H1 (cell line): Measurements from ENCODE around the gene FAM53B. TPM values are rescaled to one million over a fixed set of nuclear protein-coding genes. Genes with fewer than 3 reads are reported as not detected.

Experiments used
- CTCF ChIA-PET: fragments of 300-600 bp; sonication (Branson Sonifier 250); formaldehyde crosslinking; loops from one replicate; lab custom pipeline; 2021; ENCODE audit not compliant: partially characterized antibody; lab: Charles Lee
- POLR2A ChIA-PET: fragments of 300-600 bp; sonication (Branson Sonifier 250); formaldehyde crosslinking; loops from one replicate; lab custom pipeline; 2021; ENCODE audit warnings: inconsistent platforms; ENCODE audit not compliant: partially characterized antibody; lab: Charles Lee
- DNase-seq, 2 experiments: peaks; one replicate each; pipeline versions ENCODE4 v3.0.0 to v3.0.0-alpha.2; 2010 to 2022; ENCODE audit warnings: low spot score in 2 of 2, low read depth in 1 of 2, mixed read lengths in 1 of 2
- FAIRE-seq: peaks from 2 replicates; lab custom pipeline; 2011; peaks lifted over from hg19 to GRCh38; lab: Jason Lieb, UNC
- H2AFZ ChIP-seq: 2 replicates; pipeline ENCODE4 v1.8.1; 2012; ENCODE audit warnings: low read length, inconsistent platforms
- H2AK5ac ChIP-seq: 2 replicates; pipeline ENCODE4 v1.6.1; 2013; ENCODE audit warnings: low read depth, low read length
- H2BK120ac ChIP-seq: replicated peaks from 2 replicates; pipeline ENCODE3; 2013; ENCODE audit warnings: low read depth, low read length, inconsistent platforms
- H2BK12ac ChIP-seq: 2 replicates; pipeline ENCODE4 v1.6.1; 2013; ENCODE audit warnings: low read depth, low read length
- H2BK15ac ChIP-seq: 2 replicates; pipeline ENCODE4 v1.6.1; 2013; ENCODE audit warnings: low read length
- H2BK20ac ChIP-seq: 2 replicates; pipeline ENCODE4 v1.6.1; 2013; ENCODE audit warnings: low read length
- H2BK5ac ChIP-seq: 2 replicates; pipeline ENCODE4 v1.6.1; 2013; ENCODE audit warnings: low read depth, low read length
- H3K14ac ChIP-seq: 2 replicates; pipeline ENCODE4 v1.6.1; 2013; ENCODE audit warnings: inconsistent platforms; ENCODE audit not compliant: insufficient read length
- H3K18ac ChIP-seq: 2 replicates; pipeline ENCODE4 v1.6.1; 2013; ENCODE audit warnings: low read length; ENCODE audit errors: extremely low read depth
- H3K23ac ChIP-seq: 2 replicates; pipeline ENCODE4 v1.6.1; 2013; ENCODE audit warnings: inconsistent platforms; ENCODE audit not compliant: insufficient read length
- H3K23me2 ChIP-seq: 2 replicates; pipeline ENCODE4 v1.6.1; 2013; ENCODE audit warnings: low read depth, low read length
- H3K27ac ChIP-seq: 2 replicates; pipeline ENCODE4 v1.6.1; 2011; ENCODE audit warnings: low read depth, low read length, inconsistent platforms
- H3K27me3 ChIP-seq, 4 experiments: replicated peaks in 1 of 4; 1 replicate in 1 of 4; 2 replicates in 3 of 4; pipeline versions ENCODE4 v1.6.1 to v1.8.1; 2011 to 2013; ENCODE audit warnings: low read length in 3 of 4, mild to moderate bottlenecking in 3 of 4, inconsistent platforms in 2 of 4, mixed read lengths in 2 of 4, moderate library complexity in 1 of 4; ENCODE audit not compliant: control insufficient read depth in 3 of 4, insufficient read depth in 3 of 4; ENCODE audit errors: extremely low read depth in 1 of 4
- H3K36me3 ChIP-seq, 4 experiments: 2 replicates each; pipeline versions ENCODE4 v1.6.1 to v1.8.1; 2011 to 2013; ENCODE audit warnings: mild to moderate bottlenecking in 4 of 4, low read length in 3 of 4, moderate library complexity in 2 of 4, control low read depth in 1 of 4, inconsistent platforms in 1 of 4; ENCODE audit not compliant: insufficient read depth in 4 of 4, control insufficient read depth in 2 of 4
- H3K4ac ChIP-seq: replicated peaks from 2 replicates; pipeline ENCODE3; 2013; ENCODE audit warnings: low read length, low read depth, mixed read lengths, inconsistent platforms; ENCODE audit not compliant: insufficient read length
- H3K4me1 ChIP-seq, 4 experiments: replicated peaks in 1 of 4; 1 replicate in 1 of 4; 2 replicates in 3 of 4; pipeline versions ENCODE4 v1.6.1 to v1.8.1; 2011 to 2013; ENCODE audit warnings: low read length in 3 of 4, inconsistent platforms in 2 of 4, mixed read lengths in 1 of 4; ENCODE audit not compliant: insufficient read depth in 4 of 4, control insufficient read depth in 3 of 4
- H3K4me2 ChIP-seq, 2 experiments: 2 replicates each; pipeline versions ENCODE4 v1.6.1 to v1.8.1; 2011 to 2013; ENCODE audit warnings: low read depth in 2 of 2, low read length in 2 of 2, control low read depth in 1 of 2, inconsistent platforms in 1 of 2, mild to moderate bottlenecking in 1 of 2; ENCODE audit not compliant: insufficient read depth in 1 of 2
- H3K4me3 ChIP-seq, 4 experiments: fragments of 200-600, 300-600 bp in 1 of 4; sonication (generic), shearing (Covaris generic), sonication (Bioruptor Twin) in 1 of 4; 2 replicates each; pipeline versions ENCODE4 v1.5.1 to v1.8.1; 2011 to 2016; ENCODE audit warnings: low read length in 4 of 4, low read depth in 3 of 4, control low read depth in 2 of 4, inconsistent platforms in 2 of 4, mild to moderate bottlenecking in 2 of 4, mixed read lengths in 1 of 4, moderate library complexity in 1 of 4; ENCODE audit not compliant: insufficient read depth in 2 of 4; ENCODE audit errors: extremely low read depth in 1 of 4
- H3K56ac ChIP-seq: replicated peaks from 2 replicates; pipeline ENCODE3; 2013; ENCODE audit warnings: low read depth, mild to moderate bottlenecking, mixed read lengths, low read length, inconsistent platforms; ENCODE audit not compliant: insufficient read length
- H3K79me1 ChIP-seq: 2 replicates; pipeline ENCODE4 v1.6.1; 2013; ENCODE audit warnings: low read depth, low read length, control low read depth
- H3K79me2 ChIP-seq, 2 experiments: 2 replicates each; pipeline versions ENCODE4 v1.6.1 to v1.8.1; 2012 to 2013; ENCODE audit warnings: low read length in 2 of 2, mild to moderate bottlenecking in 2 of 2, inconsistent platforms in 1 of 2; ENCODE audit not compliant: insufficient read depth in 2 of 2, control insufficient read depth in 1 of 2
- H3K9ac ChIP-seq, 4 experiments: replicated peaks in 1 of 4; 1 replicate in 1 of 4; 2 replicates in 3 of 4; pipeline versions ENCODE4 v1.6.1 to v1.8.1; 2011 to 2013; ENCODE audit warnings: low read depth in 3 of 4, low read length in 3 of 4, control low read depth in 2 of 4, mild to moderate bottlenecking in 2 of 4, moderate library complexity in 2 of 4, inconsistent platforms in 1 of 4; ENCODE audit errors: extremely low read depth in 1 of 4
- H3K9me3 ChIP-seq, 2 experiments: 2 replicates each; pipeline versions ENCODE4 v1.6.1 to v1.8.1; 2012 to 2013; ENCODE audit warnings: mild to moderate bottlenecking in 2 of 2, moderate library complexity in 2 of 2, control low read depth in 1 of 2, inconsistent platforms in 1 of 2, low read depth in 1 of 2, low read length in 1 of 2, mixed read lengths in 1 of 2; ENCODE audit not compliant: insufficient read depth in 2 of 2
- H4K20me1 ChIP-seq, 2 experiments: replicated peaks in 1 of 2; 2 replicates each; pipeline versions ENCODE3 to v1.8.1; 2011 to 2013; ENCODE audit warnings: inconsistent platforms in 2 of 2, low read length in 2 of 2, mild to moderate bottlenecking in 1 of 2; ENCODE audit not compliant: insufficient read depth in 2 of 2, control insufficient read depth in 1 of 2
- H4K5ac ChIP-seq: 2 replicates; pipeline ENCODE4 v1.6.1; 2013; ENCODE audit warnings: low read length, low read depth, mixed read lengths, inconsistent platforms; ENCODE audit not compliant: insufficient read length
- H4K8ac ChIP-seq: 2 replicates; pipeline ENCODE4 v1.8.0; 2013; ENCODE audit warnings: mild to moderate bottlenecking, moderate library complexity, low read length, inconsistent platforms; ENCODE audit not compliant: insufficient read depth; ENCODE audit errors: extremely low read depth
- H4K91ac ChIP-seq: replicated peaks from 2 replicates; pipeline ENCODE3; 2013; ENCODE audit warnings: low read length, mixed read lengths, inconsistent platforms; ENCODE audit not compliant: insufficient read length
- ATF3 ChIP-seq: IDR thresholded peaks from 2 replicates; pipeline ENCODE4 v1.6.1; 2011; ENCODE audit warnings: low read depth, mild to moderate bottlenecking, low read length; ENCODE audit not compliant: insufficient read depth
- CTCF ChIP-seq, 3 experiments: IDR thresholded peaks; 1 replicate in 2 of 3; 2 replicates in 1 of 3; pipeline versions ENCODE4 v1.5.1 to v1.6.1; 2011; ENCODE audit warnings: low read length in 3 of 3, mild to moderate bottlenecking in 3 of 3, inconsistent platforms in 2 of 3, low read depth in 1 of 3, moderate library complexity in 1 of 3; ENCODE audit not compliant: insufficient read depth in 1 of 3; ENCODE audit errors: control extremely low read depth in 1 of 3
- EP300 ChIP-seq, 2 experiments: IDR thresholded peaks; 1 replicate in 1 of 2; 2 replicates in 1 of 2; pipeline ENCODE4 v1.6.1; 2011 to 2012; ENCODE audit warnings: low read depth in 2 of 2, low read length in 2 of 2, mild to moderate bottlenecking in 2 of 2, borderline replicate concordance in 1 of 2, inconsistent platforms in 1 of 2, moderate library complexity in 1 of 2
- GABPA ChIP-seq: IDR thresholded peaks from 2 replicates; pipeline ENCODE4 v1.6.1; 2011; ENCODE audit warnings: mild to moderate bottlenecking, low read length, moderate library complexity, borderline replicate concordance; ENCODE audit not compliant: insufficient read depth
- SIN3A ChIP-seq, 2 experiments: IDR thresholded peaks in 1 of 2; conservative IDR thresholded peaks in 1 of 2; 2 replicates each; pipeline ENCODE4 v1.6.1; 2011 to 2012; ENCODE audit warnings: low read length in 2 of 2, improper control_type of control experiment in 1 of 2, low read depth in 1 of 2, mild to moderate bottlenecking in 1 of 2
- SIRT6 ChIP-seq: IDR thresholded peaks from one replicate; pipeline ENCODE4 v1.7.1; 2012; ENCODE audit warnings: low read length, inconsistent platforms
- WGBS, 2 experiments: shearing (Covaris generic) in 1 of 2; methylation state at CpG; one replicate each; pipeline versions ENCODE4 v1.1.6 to v1.1.7; 2013 to 2015; ENCODE audit warnings: low lambda C conversion rate in 2 of 2, mixed read lengths in 2 of 2, inconsistent platforms in 1 of 2, low coverage in 1 of 2, missing lambda C conversion rate in 1 of 2; ENCODE audit not compliant: insufficient replicate concordance in 2 of 2, insufficient coverage in 1 of 2, insufficient read length in 1 of 2; ENCODE audit errors: extremely low coverage in 1 of 2, missing lambda C conversion rate in 1 of 2; 5-methylcytosine and 5-hydroxymethylcytosine counted together
- polyA plus RNA-seq, 7 experiments: library from polyadenylated mRNA; depleted of rRNA in 3 of 7; stranded (reverse) in 5 of 7; unstranded in 2 of 7; fragments of >200 nt in 5 of 7; fragments of 200-250 nt in 2 of 7; gene quantifications; 1 replicate in 5 of 7; 2 replicates in 1 of 7; 4 replicates in 1 of 7; pipeline versions ENCODE4 v1.2.1 to v1.2.3, GENCODE V29; 2011 to 2013; ENCODE audit warnings: missing spikeins in 2 of 7, mixed read lengths in 2 of 7
- total RNA-seq: library from RNA; stranded (reverse); fragmentation: NEBNext Ultra II Directional; extraction: Animal tissue kit (Norgen Biotek cat#: 25700); gene quantifications from 2 replicates; pipeline ENCODE4 v1.2.1, GENCODE V29; 2021

FAM53B gene
- total and polyA plus RNA-seq, 2 of the 8 experiments (the other 6 are each of a cell fraction or from before 2014, with no cell fraction given), result 5.3 to 14.4 TPM

GRCh38 chr10:124627866-124628675, 116.1 kb downstream of the FAM53B start:
- CTCF ChIA-PET, result interaction anchor here (0.9 to 3.2 kb wide), 12 partner anchors 10 to 113 kb away, joined by 3 to 20 read pairs (median 4); no protein-coding TSS in a partner anchor
- WGBS, 2 experiments, result 87% methylated on average over 12 of the region's 12 CpGs; no CpG with 5 or more reads in 1 of the 2 experiments
- Histone ChIP-seq H3K79me1 (peaks cover 4% of the 10 kb centered on the region; the same call in 1 of the 2 replicates), H4K20me1 (peaks cover 2 to 13% of the 10 kb centered on the region in 2 experiments), H2BK120ac (no peak overlapping the region), H3K23ac (no peak overlapping the region), H3K14ac (no peak overlapping the region), H2AFZ (no peak overlapping the region), H3K4ac (no peak overlapping the region), H2BK12ac (peak overlapping the region; percentile 68; the same call in 1 of the 2 replicates), H3K23me2 (no peaks in the 10 kb centered on the region), H3K4me2 (no peak overlapping the region), H3K56ac (no peak overlapping the region), H4K91ac (peak overlapping the region; percentile 78), H4K5ac (no peak overlapping the region), H3K79me2 (no peaks in the 10 kb centered on the region), H3K36me3 (no peaks in the 10 kb centered on the region), H3K9me3 (no peaks in the 10 kb centered on the region), H3K27me3 (no peaks in the 10 kb centered on the region; a peak in 1 of 7 replicates), H2BK5ac (0 out of 2 replicates have a peak overlapping the region, but pooled peaks have one; percentile 71), H3K4me3 (no peak overlapping the region), H3K9ac (no peak overlapping the region), H2BK15ac (0 out of 2 replicates have a peak overlapping the region, but pooled peaks have one; percentile 84), H2BK20ac (0 out of 2 replicates have a peak overlapping the region, but pooled peaks have one; percentile 93), H4K8ac (peak overlapping the region; percentile 1; the same call in 1 of the 2 replicates), H3K27ac (no peak overlapping the region), H3K18ac (0 out of 2 replicates have a peak overlapping the region, but pooled peaks have one; percentile 52), H3K4me1 (peaks cover 6 to 21% (median 12%) of the 10 kb centered on the region in 4 experiments), H2AK5ac (0 out of 2 replicates have a peak overlapping the region, but pooled peaks have one; percentile 15)
- FAIRE-seq (no peak), DNase-seq (no peak)
- POLR2A ChIA-PET, result interaction anchor here (0.7 to 1.5 kb wide), 5 partner anchors 12 to 180 kb away, joined by 3 to 5 read pairs (median 4); no protein-coding TSS in a partner anchor
- TF ChIP-seq CTCF (IDR thresholded peaks at IDR 0.05; ENCODE audit: control extremely low read depth in 1 of 3, insufficient read depth in 1 of 3, low read depth in 1 of 3, low read length in 3 of 3), result no peak
- TF ChIP-seq SIRT6, result no peak
- no peak for TF ChIP-seq ATF3
- no peak for TF ChIP-seq EP300 (IDR thresholded peaks at IDR 0.05; ENCODE audit: borderline replicate concordance in 1 of 2, low read depth in 2 of 2, low read length in 2 of 2)
- TF ChIP-seq SIN3A (conservative IDR thresholded peaks at IDR 0.05 in 1 of 2, IDR thresholded peaks at IDR 0.05 in 1 of 2; ENCODE audit: low read depth in 1 of 2, low read length in 2 of 2), result no peak
- TF ChIP-seq GABPA, result no peak
